Measurements from ENCODE around the gene ABHD16A.

DNA sequence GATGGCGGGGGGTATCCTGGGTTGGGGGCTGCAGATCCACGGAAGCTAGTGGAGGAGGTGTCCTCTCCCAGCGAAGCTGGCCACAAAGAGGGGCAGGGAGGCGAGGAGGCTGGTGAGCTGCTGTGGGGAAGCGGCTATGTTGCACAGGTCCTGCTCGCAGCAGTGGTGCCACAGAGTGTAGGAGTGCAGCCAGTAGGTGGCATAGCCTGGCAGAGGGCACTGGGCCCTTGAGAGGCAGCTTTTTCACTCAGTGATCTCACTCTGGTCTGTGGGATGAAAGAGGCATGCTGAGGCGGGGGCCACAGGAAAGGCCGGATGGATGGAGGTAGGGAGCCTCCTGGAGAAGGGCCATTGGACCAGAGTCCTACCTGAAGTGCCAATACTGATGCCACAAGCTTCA is 9.2 kb upstream of the ABHD16A start:
- TF ChIP-seq, protein P1, sequence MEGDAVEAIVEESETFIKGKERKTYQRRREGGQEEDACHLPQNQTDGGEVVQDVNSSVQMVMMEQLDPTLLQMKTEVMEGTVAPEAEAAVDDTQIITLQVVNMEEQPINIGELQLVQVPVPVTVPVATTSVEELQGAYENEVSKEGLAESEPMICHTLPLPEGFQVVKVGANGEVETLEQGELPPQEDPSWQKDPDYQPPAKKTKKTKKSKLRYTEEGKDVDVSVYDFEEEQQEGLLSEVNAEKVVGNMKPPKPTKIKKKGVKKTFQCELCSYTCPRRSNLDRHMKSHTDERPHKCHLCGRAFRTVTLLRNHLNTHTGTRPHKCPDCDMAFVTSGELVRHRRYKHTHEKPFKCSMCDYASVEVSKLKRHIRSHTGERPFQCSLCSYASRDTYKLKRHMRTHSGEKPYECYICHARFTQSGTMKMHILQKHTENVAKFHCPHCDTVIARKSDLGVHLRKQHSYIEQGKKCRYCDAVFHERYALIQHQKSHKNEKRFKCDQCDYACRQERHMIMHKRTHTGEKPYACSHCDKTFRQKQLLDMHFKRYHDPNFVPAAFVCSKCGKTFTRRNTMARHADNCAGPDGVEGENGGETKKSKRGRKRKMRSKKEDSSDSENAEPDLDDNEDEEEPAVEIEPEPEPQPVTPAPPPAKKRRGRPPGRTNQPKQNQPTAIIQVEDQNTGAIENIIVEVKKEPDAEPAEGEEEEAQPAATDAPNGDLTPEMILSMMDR (IDR thresholded peaks at IDR 0.05) = no peak
- TF ChIP-seq POLR2A (IDR thresholded peaks at IDR 0.05) = no peak
